Measurements from ENCODE around the gene KCNQ1.

Gene KCNQ1

DNA sequence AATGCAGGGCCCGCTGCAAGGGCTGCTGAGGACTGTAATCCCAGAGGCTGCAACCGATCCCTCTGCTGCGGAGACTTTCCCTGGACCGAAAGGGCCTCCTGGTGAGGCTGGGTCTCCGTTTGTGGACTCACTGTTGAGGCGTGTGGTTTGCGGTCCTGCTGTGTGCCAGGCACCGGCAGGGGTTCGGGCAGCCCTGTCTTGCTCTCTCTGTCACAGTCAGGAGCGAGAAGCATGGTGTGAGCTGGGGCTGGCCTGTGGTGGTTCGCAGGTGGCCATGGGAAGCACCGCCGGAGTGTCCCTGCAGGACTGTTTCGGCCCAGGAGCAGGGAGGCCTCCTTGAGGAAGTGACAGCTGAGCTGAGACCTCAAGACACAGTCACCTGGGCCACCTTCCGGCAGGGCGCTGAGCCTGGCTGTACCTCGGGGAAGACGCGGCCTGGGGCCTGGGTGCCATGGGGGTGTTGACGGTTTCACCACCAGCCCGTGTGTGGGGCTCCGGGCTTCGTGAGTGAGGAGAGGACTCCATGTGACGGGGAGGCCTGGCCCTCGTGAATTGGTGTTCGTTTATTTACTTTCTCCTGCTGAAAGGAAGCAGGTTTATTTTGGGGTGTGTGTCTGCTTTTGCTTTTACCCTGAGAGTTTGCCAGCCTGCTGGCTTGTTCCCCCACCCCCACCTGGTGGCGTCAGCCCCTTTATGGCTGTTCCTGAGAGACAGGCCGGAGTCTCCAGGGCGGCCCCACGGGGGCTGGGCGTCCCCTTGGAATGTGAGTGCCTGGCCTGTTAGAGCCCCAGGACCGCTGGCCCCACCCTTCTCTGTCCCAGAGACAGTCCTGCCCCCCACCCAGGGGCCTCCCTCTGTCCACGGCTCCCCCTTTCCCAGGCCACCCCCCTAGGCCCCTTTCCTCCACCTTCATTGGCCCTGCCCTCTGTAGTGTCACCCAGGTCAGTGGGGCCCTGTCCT lies 132.5 kb downstream of the KCNQ1 start:
- no peak overlapping the region for H3K27ac ChIP-seq (ENCODE audit: low read length, poor library complexity, severe bottlenecking)
- H2AK5ac ChIP-seq (ENCODE audit: low read length, severe bottlenecking) = no peak overlapping the region
- no peak overlapping the region for H4K91ac ChIP-seq (ENCODE audit: low read length)
- H3K9ac ChIP-seq (ENCODE audit: low read length) = no peak overlapping the region
- H3K4me3 ChIP-seq (ENCODE audit: insufficient read depth in 1 of 2, low read depth in 1 of 2, low read length in 2 of 2) = no peak overlapping the region
- DNase-seq = no peak
- H3K36me3 ChIP-seq (ENCODE audit: control insufficient read depth in 1 of 2, insufficient read depth in 2 of 2, low read depth in 1 of 2, low read length in 2 of 2) = no peaks in the 10 kb centered on the region
- WGBS = 83% methylated on average over 27 of the region's 33 CpGs
- H2BK5ac ChIP-seq (ENCODE audit: low read depth, low read length, poor library complexity, severe bottlenecking) = no peak overlapping the region
- H3K4me1 ChIP-seq (ENCODE audit: control insufficient read depth, insufficient read depth, low read depth, low read length) = peaks cover 35% of the 10 kb centered on the region
- no peak overlapping the region for H3K14ac ChIP-seq (ENCODE audit: low read length in 2 of 2)
- H3K9me3 ChIP-seq (ENCODE audit: control insufficient read depth, low read length) = no peaks in the 10 kb centered on the region
- H3K18ac ChIP-seq (ENCODE audit: low read depth in 1 of 2, low read length in 2 of 2) = no peak overlapping the region
- peaks cover 0 to 7% of the 10 kb centered on the region in 2 experiments for H3K27me3 ChIP-seq (ENCODE audit: control insufficient read depth in 1 of 2, insufficient read depth in 1 of 2, low read length in 2 of 2)
- no peak overlapping the region for H2BK12ac ChIP-seq (ENCODE audit: low read length in 2 of 2)
- H2BK15ac ChIP-seq (ENCODE audit: low read depth, poor library complexity, severe bottlenecking) = no peak overlapping the region
- H3K4me2 ChIP-seq (ENCODE audit: low read length, poor library complexity, severe bottlenecking) = no peak overlapping the region
- no peak overlapping the region for H2BK120ac ChIP-seq (ENCODE audit: low read depth, low read length)
- H4K8ac ChIP-seq (ENCODE audit: low read length) = no peak overlapping the region
- H2AFZ ChIP-seq (ENCODE audit: low read depth, low read length) = no peak overlapping the region
- no peak overlapping the region for H3K23ac ChIP-seq (ENCODE audit: low read length in 2 of 2)
- H3K4ac ChIP-seq (ENCODE audit: low read depth in 1 of 2, low read length in 2 of 2) = no peak overlapping the region
- H3K79me1 ChIP-seq (replicated peaks; ENCODE audit: low read length, poor library complexity, severe bottlenecking) = no peaks in the 10 kb centered on the region

- peaks cover 42% of the 10 kb centered on the region for H3K4me1 ChIP-seq (ENCODE audit: control insufficient read depth, insufficient read depth, low read depth, low read length)
- no peak for DNase-seq
- H4K91ac ChIP-seq (ENCODE audit: low read length) = peak overlapping the region; percentile 8
- H3K23ac ChIP-seq (ENCODE audit: low read length in 2 of 2) = no peak overlapping the region
- no peak overlapping the region for H2BK12ac ChIP-seq (ENCODE audit: low read length in 2 of 2)
- H2BK5ac ChIP-seq (ENCODE audit: low read depth, low read length, poor library complexity, severe bottlenecking) = no peak overlapping the region
- H3K4me3 ChIP-seq (ENCODE audit: insufficient read depth in 1 of 2, low read depth in 1 of 2, low read length in 2 of 2) = no peak overlapping the region
- no peak overlapping the region for H3K14ac ChIP-seq (ENCODE audit: low read length in 2 of 2)
- H3K27me3 ChIP-seq (ENCODE audit: control insufficient read depth in 1 of 2, insufficient read depth in 1 of 2, low read length in 2 of 2) = peaks cover 0 to 7% of the 10 kb centered on the region in 2 experiments
- no peak overlapping the region for H3K27ac ChIP-seq (ENCODE audit: low read length, poor library complexity, severe bottlenecking)
- H2AFZ ChIP-seq (ENCODE audit: low read depth, low read length) = no peak overlapping the region
- no peak overlapping the region for H3K9ac ChIP-seq (ENCODE audit: low read length)
- no peaks in the 10 kb centered on the region for H3K79me1 ChIP-seq (replicated peaks; ENCODE audit: low read length, poor library complexity, severe bottlenecking)
- H3K18ac ChIP-seq (ENCODE audit: low read depth in 1 of 2, low read length in 2 of 2) = no peak overlapping the region
- 89% methylated on average over 22 of the region's 22 CpGs for WGBS
- H2BK120ac ChIP-seq (ENCODE audit: low read depth, low read length) = no peak overlapping the region
- no peak overlapping the region for H3K4me2 ChIP-seq (ENCODE audit: low read length, poor library complexity, severe bottlenecking)
- no peaks in the 10 kb centered on the region for H3K9me3 ChIP-seq (ENCODE audit: control insufficient read depth, low read length)
- no peaks in the 10 kb centered on the region for H3K36me3 ChIP-seq (ENCODE audit: control insufficient read depth in 1 of 2, insufficient read depth in 2 of 2, low read depth in 1 of 2, low read length in 2 of 2)
- H2BK15ac ChIP-seq (ENCODE audit: low read depth, poor library complexity, severe bottlenecking) = no peak overlapping the region
- no peak overlapping the region for H2AK5ac ChIP-seq (ENCODE audit: low read length, severe bottlenecking)
- no peak overlapping the region for H3K4ac ChIP-seq (ENCODE audit: low read depth in 1 of 2, low read length in 2 of 2)
- H4K8ac ChIP-seq (ENCODE audit: low read length) = no peak overlapping the region
These were observed 133.5 kb downstream of the KCNQ1 start for GRCh38 chr11:2577991-2578928.

DNA sequence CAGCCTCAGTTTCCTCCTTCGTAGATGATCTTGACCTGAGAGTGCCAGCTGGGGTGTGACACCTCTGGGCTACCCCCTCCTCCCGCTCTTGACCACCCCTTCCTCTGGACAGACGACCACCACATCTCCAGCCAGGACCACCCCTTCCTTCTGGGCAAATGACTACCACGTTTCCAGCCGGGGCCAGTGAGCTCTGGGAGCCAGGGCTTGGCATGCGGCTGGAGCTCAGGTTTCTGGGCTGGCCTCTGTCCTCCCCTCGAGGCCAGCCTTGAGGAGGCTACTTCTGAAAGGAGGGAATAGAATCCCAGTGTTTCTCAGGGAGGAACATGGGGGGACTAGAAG lies 134.1 kb downstream of the KCNQ1 start:
- Histone ChIP-seq H2BK15ac (ENCODE audit: low read depth, poor library complexity, severe bottlenecking) (no peak overlapping the region), H2BK120ac (ENCODE audit: low read depth, low read length) (no peak overlapping the region), H3K23ac (ENCODE audit: low read length in 2 of 2) (no peak overlapping the region), H2AFZ (ENCODE audit: low read depth, low read length) (no peak overlapping the region), H2AK5ac (ENCODE audit: low read length, severe bottlenecking) (no peak overlapping the region), H3K27ac (ENCODE audit: low read length, poor library complexity, severe bottlenecking) (no peak overlapping the region), H3K4me1 (ENCODE audit: control insufficient read depth, insufficient read depth, low read depth, low read length) (peaks cover 44% of the 10 kb centered on the region), H3K27me3 (ENCODE audit: control insufficient read depth in 1 of 2, insufficient read depth in 1 of 2, low read length in 2 of 2) (peaks cover 0 to 7% of the 10 kb centered on the region in 2 experiments), H3K9ac (ENCODE audit: low read length) (no peak overlapping the region), H3K4ac (ENCODE audit: low read depth in 1 of 2, low read length in 2 of 2) (no peak overlapping the region), H3K9me3 (ENCODE audit: control insufficient read depth, low read length) (no peaks in the 10 kb centered on the region), H4K8ac (ENCODE audit: low read length) (no peak overlapping the region), H2BK5ac (ENCODE audit: low read depth, low read length, poor library complexity, severe bottlenecking) (no peak overlapping the region), H3K4me2 (ENCODE audit: low read length, poor library complexity, severe bottlenecking) (no peak overlapping the region), H3K14ac (ENCODE audit: low read length in 2 of 2) (no peak overlapping the region), H3K36me3 (ENCODE audit: control insufficient read depth in 1 of 2, insufficient read depth in 2 of 2, low read depth in 1 of 2, low read length in 2 of 2) (no peaks in the 10 kb centered on the region), H4K91ac (ENCODE audit: low read length) (no peak overlapping the region), H3K79me1 (replicated peaks; ENCODE audit: low read length, poor library complexity, severe bottlenecking) (no peaks in the 10 kb centered on the region), H2BK12ac (ENCODE audit: low read length in 2 of 2) (no peak overlapping the region), H3K4me3 (ENCODE audit: insufficient read depth in 1 of 2, low read depth in 1 of 2, low read length in 2 of 2) (no peak overlapping the region), H3K18ac (ENCODE audit: low read depth in 1 of 2, low read length in 2 of 2) (no peak overlapping the region)
- 93% methylated on average over 6 of the region's 7 CpGs for WGBS
- DNase-seq = no peak

Data from mesenchymal stem cell (in vitro differentiated cells and primary cell).